Endodermal cell (in vitro differentiated cells): Measurements from ENCODE around the gene PBX4. TPM values are rescaled to one million over a fixed set of nuclear protein-coding genes. Genes with fewer than 3 reads are reported as not detected.

Source experiments
- DNase-seq: peaks from one replicate; pipeline ENCODE4 v3.0.0-alpha.2; 2017
- H3K27ac ChIP-seq: 2 replicates; pipeline ENCODE4 v1.5.1; 2013; ENCODE audit warnings: mild to moderate bottlenecking, low read depth, low read length, moderate library complexity
- H3K27me3 ChIP-seq: 2 replicates; pipeline ENCODE4 v1.6.1; 2013; ENCODE audit warnings: mild to moderate bottlenecking, low read length, moderate library complexity; ENCODE audit not compliant: insufficient read depth, control insufficient read depth, poor library complexity, severe bottlenecking
- H3K36me3 ChIP-seq: 2 replicates; pipeline ENCODE4 v1.7.0; 2013; ENCODE audit warnings: mild to moderate bottlenecking, low read length, moderate library complexity; ENCODE audit not compliant: control insufficient read depth, insufficient read depth
- H3K4me1 ChIP-seq: one replicate; pipeline ENCODE4 v1.7.0; 2013; ENCODE audit warnings: low read length; ENCODE audit not compliant: control insufficient read depth, insufficient read depth
- H3K4me3 ChIP-seq: 2 replicates; pipeline ENCODE4 v1.5.1; 2013; ENCODE audit warnings: mild to moderate bottlenecking, low read length, moderate library complexity
- H3K9ac ChIP-seq: 2 replicates; pipeline ENCODE4 v1.6.1; 2013; ENCODE audit warnings: mild to moderate bottlenecking, low read length, moderate library complexity; ENCODE audit not compliant: poor library complexity, severe bottlenecking; ENCODE audit errors: extremely low read depth
- H3K9me3 ChIP-seq: 2 replicates; pipeline ENCODE4 v1.6.1; 2013; ENCODE audit warnings: mild to moderate bottlenecking, low read length, moderate library complexity; ENCODE audit not compliant: control insufficient read depth
- H3K27ac Mint-ChIP-seq: 2 replicates; pipeline ENCODE4 v1.8.0; 2020; ENCODE audit warnings: mixed read lengths
- H3K27me3 Mint-ChIP-seq: 2 replicates; pipeline ENCODE4 v1.8.0; 2021; ENCODE audit warnings: mild to moderate bottlenecking, mixed read lengths; ENCODE audit not compliant: insufficient read depth
- H3K36me3 Mint-ChIP-seq: 2 replicates; pipeline ENCODE4 v1.8.0; 2020; ENCODE audit warnings: low read depth, mixed read lengths
- H3K4me1 Mint-ChIP-seq: 2 replicates; pipeline ENCODE4 v1.8.0; 2020; ENCODE audit warnings: mixed read lengths
- H3K4me3 Mint-ChIP-seq: 2 replicates; pipeline ENCODE4 v1.8.0; 2020; ENCODE audit warnings: mild to moderate bottlenecking, moderate library complexity, mixed read lengths
- H3K9me3 Mint-ChIP-seq: 2 replicates; pipeline ENCODE4 v1.8.0; 2020; ENCODE audit warnings: mild to moderate bottlenecking, mixed read lengths
- WGBS, 2 experiments: methylation state at CpG; one replicate each; pipeline versions ENCODE4 v1.1.5 to v1.1.7; 2013; ENCODE audit warnings: missing lambda C conversion rate in 2 of 2, mixed read lengths in 1 of 2; ENCODE audit not compliant: insufficient coverage in 1 of 2, insufficient read length in 1 of 2; 5-methylcytosine and 5-hydroxymethylcytosine counted together
- total RNA-seq, 2 donors: library from RNA; stranded (reverse); fragmentation: NEBNext Ultra II Directional in 1 of 2; extraction: Animal tissue kit (Norgen Biotek cat#: 25700) in 1 of 2; gene quantifications; 2 replicates in 1 of 2; 3 replicates in 1 of 2; pipeline ENCODE4 v1.2.1, GENCODE V29; 2021
- TF ChIP-seq, protein P1 (sequence below): fragments of 200-600 bp; sonication (generic); conservative IDR thresholded peaks from 2 replicates; pipeline ENCODE4 v1.5.0; 2021; ENCODE audit warnings: antibody characterized with exemption, mild to moderate bottlenecking

PBX4 gene
- total RNA-seq, 2 donors from 2014 or later, result 4.1 to 8.6 TPM

- Histone ChIP-seq H3K27me3 (no peaks in the 10 kb centered on the region), H3K4me3 (no peak overlapping the region), H3K36me3 (peaks cover 36% of the 10 kb centered on the region), H3K4me1 (no peaks in the 10 kb centered on the region), H3K9me3 (no peaks in the 10 kb centered on the region), H3K27ac (no peak overlapping the region), H3K9ac (no peak overlapping the region)
- Mint-ChIP-seq H3K36me3 (peaks cover 40% of the 10 kb centered on the region), H3K4me3 (no peak overlapping the region), H3K9me3 (no peaks in the 10 kb centered on the region), H3K27me3 (no peaks in the 10 kb centered on the region), H3K27ac (no peak overlapping the region), H3K4me1 (peaks cover 2% of the 10 kb centered on the region)
- TF ChIP-seq, protein P1, sequence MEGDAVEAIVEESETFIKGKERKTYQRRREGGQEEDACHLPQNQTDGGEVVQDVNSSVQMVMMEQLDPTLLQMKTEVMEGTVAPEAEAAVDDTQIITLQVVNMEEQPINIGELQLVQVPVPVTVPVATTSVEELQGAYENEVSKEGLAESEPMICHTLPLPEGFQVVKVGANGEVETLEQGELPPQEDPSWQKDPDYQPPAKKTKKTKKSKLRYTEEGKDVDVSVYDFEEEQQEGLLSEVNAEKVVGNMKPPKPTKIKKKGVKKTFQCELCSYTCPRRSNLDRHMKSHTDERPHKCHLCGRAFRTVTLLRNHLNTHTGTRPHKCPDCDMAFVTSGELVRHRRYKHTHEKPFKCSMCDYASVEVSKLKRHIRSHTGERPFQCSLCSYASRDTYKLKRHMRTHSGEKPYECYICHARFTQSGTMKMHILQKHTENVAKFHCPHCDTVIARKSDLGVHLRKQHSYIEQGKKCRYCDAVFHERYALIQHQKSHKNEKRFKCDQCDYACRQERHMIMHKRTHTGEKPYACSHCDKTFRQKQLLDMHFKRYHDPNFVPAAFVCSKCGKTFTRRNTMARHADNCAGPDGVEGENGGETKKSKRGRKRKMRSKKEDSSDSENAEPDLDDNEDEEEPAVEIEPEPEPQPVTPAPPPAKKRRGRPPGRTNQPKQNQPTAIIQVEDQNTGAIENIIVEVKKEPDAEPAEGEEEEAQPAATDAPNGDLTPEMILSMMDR, result no peak
- WGBS, 2 experiments, result 93 to 94% methylated on average over 5 of the region's 5 CpGs
- no peak for DNase-seq
These were observed 14.2 kb upstream of the PBX4 start for GRCh38 chr19:19632661-19633060.

DNA sequence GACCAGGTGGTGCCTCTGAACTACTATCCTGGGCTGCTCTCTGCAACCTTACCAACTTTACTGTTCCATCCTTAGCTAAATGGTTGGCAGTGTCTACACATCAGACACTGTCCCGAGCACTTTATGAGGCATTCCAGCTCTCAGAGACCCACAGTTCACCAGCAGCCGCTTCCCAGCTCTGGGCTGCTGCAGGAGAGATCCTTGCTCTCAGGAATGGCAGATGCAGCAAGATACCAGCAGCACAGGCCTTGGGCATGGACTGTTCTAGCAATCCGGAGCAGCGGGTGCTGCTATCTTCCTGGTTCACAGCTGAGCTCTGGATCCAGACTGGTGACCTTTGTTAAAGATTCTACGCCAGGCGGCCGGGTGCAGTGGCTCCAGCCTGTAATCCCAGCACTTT lies 12.9 kb upstream of the PBX4 start:
- H3K9me3 ChIP-seq, result no peaks in the 10 kb centered on the region
- Mint-ChIP-seq H3K27ac (no peak overlapping the region), H3K4me3 (no peak overlapping the region), H3K9me3 (no peaks in the 10 kb centered on the region), H3K27me3 (no peaks in the 10 kb centered on the region), H3K36me3 (peaks cover 36% of the 10 kb centered on the region), H3K4me1 (peaks cover 11% of the 10 kb centered on the region)
- no peaks in the 10 kb centered on the region for H3K27me3 ChIP-seq
- H3K27ac ChIP-seq, result no peak overlapping the region
- H3K4me3 ChIP-seq, result no peak overlapping the region
- peaks cover 7% of the 10 kb centered on the region for H3K4me1 ChIP-seq
- no peak for DNase-seq
- H3K36me3 ChIP-seq, result peaks cover 34% of the 10 kb centered on the region
- WGBS, 2 experiments, result 91 to 98% methylated on average over 6 to 7 of the region's 7 CpGs
- TF ChIP-seq, protein P1, result no peak
- H3K9ac ChIP-seq, result no peak overlapping the region

GRCh38 chr19:19630426-19630825 lies 11.9 kb upstream of the PBX4 start:
- 95 to 100% methylated on average over 1 to 2 of the region's 2 CpGs for WGBS, 2 experiments
- TF ChIP-seq, protein P1, result no peak
- no peak overlapping the region for H3K27ac Mint-ChIP-seq
- no peak for DNase-seq
- no peak overlapping the region for H3K4me3 Mint-ChIP-seq
- H3K27ac ChIP-seq, result no peak overlapping the region
- H3K27me3 ChIP-seq, result no peaks in the 10 kb centered on the region
- peaks cover 39% of the 10 kb centered on the region for H3K36me3 ChIP-seq
- H3K4me3 ChIP-seq, result no peak overlapping the region
- no peak overlapping the region for H3K9ac ChIP-seq
- peaks cover 36% of the 10 kb centered on the region for H3K36me3 Mint-ChIP-seq
- peaks cover 16% of the 10 kb centered on the region for H3K4me1 Mint-ChIP-seq
- H3K9me3 Mint-ChIP-seq, result no peaks in the 10 kb centered on the region
- H3K27me3 Mint-ChIP-seq, result no peaks in the 10 kb centered on the region
- peaks cover 10% of the 10 kb centered on the region for H3K4me1 ChIP-seq
- H3K9me3 ChIP-seq, result no peaks in the 10 kb centered on the region
